AG09309 (cell line): Measurements from ENCODE around the gene CTNND1.

Source experiments
- DNase-seq: peaks from one replicate; pipeline ENCODE4 v3.0.0-alpha.2; 2010; ENCODE audit warnings: low read depth
- H3K4me3 ChIP-seq: 2 replicates; pipeline ENCODE4 v1.5.1; 2011; ENCODE audit warnings: mild to moderate bottlenecking, low read depth, low read length, moderate library complexity; ENCODE audit not compliant: control insufficient read depth
- TF ChIP-seq, protein P1 (sequence below): IDR thresholded peaks from 2 replicates; pipeline ENCODE4 v1.5.1; 2011; ENCODE audit warnings: mild to moderate bottlenecking, low read depth, low read length, inconsistent platforms; ENCODE audit not compliant: insufficient read depth, control insufficient read depth; ENCODE audit errors: missing control alignments

CTNND1 gene

DNA sequence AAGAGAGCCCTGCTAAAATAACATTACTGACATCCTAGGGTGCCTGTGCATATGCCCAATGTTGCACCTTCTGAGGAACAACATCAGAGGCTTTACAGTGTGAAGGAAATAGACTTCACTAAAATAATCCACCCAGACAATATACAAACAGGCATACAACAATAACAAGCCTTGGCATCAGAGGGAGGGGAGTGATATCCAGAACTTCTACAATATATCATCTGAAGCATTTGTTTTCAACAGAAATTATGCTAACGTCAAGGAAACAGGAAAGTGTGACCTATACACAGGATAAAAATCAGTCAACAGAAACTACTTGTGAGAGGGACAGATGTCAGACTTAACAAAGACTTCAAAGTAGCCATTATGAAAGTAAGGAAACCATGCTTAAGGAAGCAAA, 81.3 kb downstream of the CTNND1 start:
- H3K4me3 ChIP-seq: no peak overlapping the region
- no peak for DNase-seq
- TF ChIP-seq, protein P1, sequence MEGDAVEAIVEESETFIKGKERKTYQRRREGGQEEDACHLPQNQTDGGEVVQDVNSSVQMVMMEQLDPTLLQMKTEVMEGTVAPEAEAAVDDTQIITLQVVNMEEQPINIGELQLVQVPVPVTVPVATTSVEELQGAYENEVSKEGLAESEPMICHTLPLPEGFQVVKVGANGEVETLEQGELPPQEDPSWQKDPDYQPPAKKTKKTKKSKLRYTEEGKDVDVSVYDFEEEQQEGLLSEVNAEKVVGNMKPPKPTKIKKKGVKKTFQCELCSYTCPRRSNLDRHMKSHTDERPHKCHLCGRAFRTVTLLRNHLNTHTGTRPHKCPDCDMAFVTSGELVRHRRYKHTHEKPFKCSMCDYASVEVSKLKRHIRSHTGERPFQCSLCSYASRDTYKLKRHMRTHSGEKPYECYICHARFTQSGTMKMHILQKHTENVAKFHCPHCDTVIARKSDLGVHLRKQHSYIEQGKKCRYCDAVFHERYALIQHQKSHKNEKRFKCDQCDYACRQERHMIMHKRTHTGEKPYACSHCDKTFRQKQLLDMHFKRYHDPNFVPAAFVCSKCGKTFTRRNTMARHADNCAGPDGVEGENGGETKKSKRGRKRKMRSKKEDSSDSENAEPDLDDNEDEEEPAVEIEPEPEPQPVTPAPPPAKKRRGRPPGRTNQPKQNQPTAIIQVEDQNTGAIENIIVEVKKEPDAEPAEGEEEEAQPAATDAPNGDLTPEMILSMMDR: no peak

DNA sequence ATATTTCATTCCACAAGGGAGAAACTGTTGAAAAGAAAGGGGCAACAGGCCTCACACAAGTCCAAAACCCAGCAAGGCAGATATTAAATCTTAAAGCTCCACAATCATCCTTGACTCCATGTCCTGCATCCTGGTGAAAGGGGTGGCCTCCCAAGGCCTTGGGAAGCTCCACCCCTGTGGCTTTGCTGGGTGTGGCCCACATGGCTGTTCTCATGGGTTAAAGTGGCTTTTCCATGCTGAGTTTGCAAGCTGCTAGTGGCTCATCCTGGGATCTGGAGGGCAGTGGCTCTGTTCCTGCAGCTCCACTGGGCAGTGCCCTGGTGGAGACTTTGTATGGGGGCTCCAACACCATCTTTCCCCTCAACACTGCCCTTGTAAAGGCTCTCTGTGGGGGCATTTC, 106.4 kb downstream of the CTNND1 start:
- TF ChIP-seq, protein P1: no peak
- no peak overlapping the region for H3K4me3 ChIP-seq
- no peak for DNase-seq

DNA sequence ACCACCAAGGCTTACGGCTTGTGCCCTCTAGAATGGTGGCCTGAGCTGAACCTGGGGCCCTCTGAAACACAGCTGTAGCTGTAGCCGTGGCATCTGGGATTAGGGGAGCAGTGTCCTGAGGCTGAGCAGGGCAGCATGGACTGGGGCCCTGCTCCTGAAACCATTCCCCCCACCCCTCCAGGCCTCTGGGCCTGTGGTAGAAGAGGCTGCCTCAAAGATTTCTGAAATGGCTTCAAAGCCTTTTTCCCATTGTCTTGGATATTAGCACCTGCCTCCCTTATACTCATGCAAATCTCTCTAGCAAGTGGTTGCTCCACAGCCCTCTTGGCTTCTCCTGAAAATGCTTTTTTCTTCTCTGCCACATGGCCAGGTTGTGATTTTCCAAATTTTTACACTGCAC, 106.9 kb downstream of the CTNND1 start:
- no peak for DNase-seq

More for the DNA sequence above, 106.9 kb downstream of the CTNND1 start:
- H3K4me3 ChIP-seq: no peak overlapping the region
- TF ChIP-seq, protein P1: no peak
